Spleen (tissue), 11 donors: ENCODE data around the gene GALNT13. TPM values are rescaled to one million over a fixed set of nuclear protein-coding genes. Genes with fewer than 3 reads are reported as not detected.

Experiments
- DNase-seq: peaks from one replicate; pipeline ENCODE4 v3.0.0-alpha.2; 2020
- H3K27ac ChIP-seq, 8 donors: fragments of 200-600 bp; sonication (generic) in 7 of 8; 1 replicate in 4 of 8; 2 replicates in 4 of 8; pipeline versions ENCODE4 v1.5.0 to v1.8.0; 2016 to 2021; ENCODE audit warnings: inconsistent platforms in 4 of 8, mild to moderate bottlenecking in 4 of 8, moderate library complexity in 1 of 8
- H3K27me3 ChIP-seq, 7 donors: fragments of 200-600 bp; sonication (generic) in 6 of 7; replicated peaks in 1 of 7; 1 replicate in 4 of 7; 2 replicates in 3 of 7; pipeline versions ENCODE4 v1.5.0 to v1.8.0; 2016 to 2021; ENCODE audit warnings: inconsistent platforms in 3 of 7, mild to moderate bottlenecking in 1 of 7
- H3K36me3 ChIP-seq, 6 donors: fragments of 200-600 bp; sonication (generic) in 5 of 6; 1 replicate in 4 of 6; 2 replicates in 2 of 6; pipeline versions ENCODE4 v1.5.0 to v1.8.0; 2016 to 2021; ENCODE audit warnings: inconsistent platforms in 2 of 6
- H3K4me1 ChIP-seq, 6 donors: fragments of 200-600 bp; sonication (generic) in 5 of 6; 1 replicate in 3 of 6; 2 replicates in 3 of 6; pipeline versions ENCODE4 v1.5.0 to v1.8.0; 2016 to 2021; ENCODE audit warnings: inconsistent platforms in 3 of 6
- H3K4me3 ChIP-seq, 8 donors: fragments of 200-600 bp; sonication (generic) in 7 of 8; 1 replicate in 4 of 8; 2 replicates in 4 of 8; pipeline versions ENCODE4 v1.5.0 to v1.8.0; 2016 to 2021; ENCODE audit warnings: inconsistent platforms in 4 of 8, mild to moderate bottlenecking in 4 of 8, moderate library complexity in 2 of 8
- H3K9me3 ChIP-seq, 8 donors: fragments of 200-600 bp; sonication (generic) in 7 of 8; 1 replicate in 4 of 8; 2 replicates in 4 of 8; pipeline versions ENCODE4 v1.5.0 to v1.8.0; 2016 to 2021; ENCODE audit warnings: inconsistent platforms in 4 of 8
- CTCF ChIP-seq, 11 experiments: fragments of 200-600 bp in 7 of 11; fragments of 450-650 bp in 4 of 11; sonication (generic) in 4 of 11; IDR thresholded peaks in 8 of 11; conservative IDR thresholded peaks in 3 of 11; 1 replicate in 7 of 11; 2 replicates in 4 of 11; pipeline versions ENCODE4 v1.4.0 to v1.8.0; 2016 to 2021; ENCODE audit warnings: antibody characterized with exemption in 11 of 11, inconsistent platforms in 4 of 11, mild to moderate bottlenecking in 1 of 11
- POLR2A ChIP-seq, 3 donors: fragments of 450-650 bp; IDR thresholded peaks; one replicate each; pipeline ENCODE4 v1.5.1; 2017; ENCODE audit warnings: antibody characterized with exemption in 3 of 3, mild to moderate bottlenecking in 1 of 3
- POLR2AphosphoS5 ChIP-seq, 3 donors: sonication (generic); formaldehyde crosslinking; IDR thresholded peaks; one replicate each; pipeline ENCODE4 v1.5.1; 2017; ENCODE audit warnings: antibody characterized with exemption in 3 of 3
- WGBS, 5 donors: extraction: QIAGEN DNeasy Blood & Tissue Kit in 3 of 5; methylation state at CpG; one replicate each; pipeline versions ENCODE4 v1.1.5 to v1.1.7; 2013 to 2018; 5-methylcytosine and 5-hydroxymethylcytosine counted together
- intact Hi-C: fragments of 100-400 bp; cut with DNase I; formaldehyde crosslinking; loops from one replicate; pipeline ENCODE4 v1.15.0; 2023; ENCODE audit warnings: low total_unique reads
- polyA plus RNA-seq, 3 donors: library from polyadenylated mRNA; stranded (reverse); fragments of 200-250 nt; gene quantifications; one replicate each; pipeline ENCODE4 v1.2.1, GENCODE V29; 2013
- total RNA-seq, 7 donors: library from RNA; depleted of rRNA in 3 of 7; stranded (reverse); fragments of >200 nt in 3 of 7; fragmentation: NEBNext Ultra II Directional in 4 of 7; extraction: Animal tissue kit (Norgen Biotek cat#: 25700) in 4 of 7; gene quantifications; one replicate each; pipeline versions ENCODE4 v1.1.0 to v1.2.1, GENCODE V29; 2016 to 2021
- donor health status: healthy with polysubstance abuse.
- donor health status: DM: no; HTN: no; CAD: no; lungs with moderate emphysema.
- donor health status: DM: no; HTN: no; CAD: no.
- donor health status: Bipolar disorder and iron deficiency.
- donor health status: healthy.
- donor health status: DM: no; HTN: no; CAD: no.
- donor health status: DM: yes; HTN: yes; CAD: no.

Gene GALNT13
- total and polyA plus RNA-seq, 10 donors: 0.02 to 0.61 (median 0.11) TPM; not detected in 6

DNA sequence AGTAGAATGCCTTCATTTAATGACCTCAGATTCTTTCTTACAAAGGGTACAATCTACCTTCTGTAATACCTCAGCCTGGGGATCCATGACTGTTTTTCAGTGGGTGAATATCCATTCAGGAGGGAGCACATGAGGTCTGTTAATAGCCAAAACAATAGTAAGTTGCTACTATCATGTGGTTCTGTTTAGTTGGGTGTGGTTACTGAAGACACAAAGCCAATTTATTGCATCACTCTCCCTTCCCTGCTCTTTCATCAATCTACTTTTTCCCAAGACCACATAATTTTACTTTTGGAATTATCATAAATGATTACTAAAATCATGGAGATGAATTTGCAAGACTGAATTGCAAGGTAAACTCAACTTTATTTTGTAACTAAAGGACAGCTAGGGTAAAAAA lies 254.2 kb downstream of the GALNT13 start:
- no peaks in the 10 kb centered on the region for H3K4me1 ChIP-seq
- peaks cover 0 to 5% (median 3%) of the 10 kb centered on the region in 8 donors for H3K9me3 ChIP-seq
- no peak overlapping the region for H3K27ac ChIP-seq
- H3K36me3 ChIP-seq: no peaks in the 10 kb centered on the region
- no peak overlapping the region for H3K4me3 ChIP-seq
- no peaks in the 10 kb centered on the region for H3K27me3 ChIP-seq
- intact Hi-C loops: no loop called here
- no peak for DNase-seq
- TF ChIP-seq POLR2AphosphoS5 (IDR thresholded peaks at IDR 0.05): no peak
- no peak for TF ChIP-seq CTCF (IDR thresholded peaks at IDR 0.05 in 8 of 11, conservative IDR thresholded peaks at IDR 0.05 in 3 of 11)
- no peak for TF ChIP-seq POLR2A (IDR thresholded peaks at IDR 0.05)

DNA sequence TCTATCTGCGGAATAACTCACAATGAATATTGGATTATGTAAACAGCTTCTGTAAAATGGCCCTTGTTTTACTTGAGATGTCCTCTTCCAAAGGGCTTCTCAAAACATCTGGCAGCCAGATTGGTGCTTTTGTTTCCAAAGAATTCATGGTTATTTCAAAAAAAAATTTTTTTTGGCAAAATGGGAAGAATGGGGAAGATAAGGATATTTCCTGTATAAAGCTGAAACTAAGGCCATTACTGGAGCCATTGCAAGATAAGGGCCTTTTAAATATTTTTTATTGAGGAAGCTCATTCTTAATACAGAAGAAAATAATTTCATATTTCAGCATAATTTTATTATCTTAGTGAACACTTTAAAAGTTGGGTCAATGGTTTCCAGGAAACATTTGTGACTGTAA lies 259.1 kb downstream of the GALNT13 start:
- Histone ChIP-seq H3K27ac (no peak overlapping the region), H3K4me1 (no peaks in the 10 kb centered on the region), H3K4me3 (no peak overlapping the region), H3K27me3 (no peaks in the 10 kb centered on the region), H3K9me3 (peaks cover 0 to 5% (median 0%) of the 10 kb centered on the region in 8 donors), H3K36me3 (no peaks in the 10 kb centered on the region)
- WGBS, 5 donors: 76 to 91% (median 87%) methylated on average over 1 of the region's 1 CpG
- no peak for DNase-seq
- intact Hi-C loops: no loop called here
- TF ChIP-seq POLR2A (IDR thresholded peaks at IDR 0.05): no peak
- no peak for TF ChIP-seq POLR2AphosphoS5 (IDR thresholded peaks at IDR 0.05)
- TF ChIP-seq CTCF (IDR thresholded peaks at IDR 0.05 in 8 of 11, conservative IDR thresholded peaks at IDR 0.05 in 3 of 11): no peak

DNA sequence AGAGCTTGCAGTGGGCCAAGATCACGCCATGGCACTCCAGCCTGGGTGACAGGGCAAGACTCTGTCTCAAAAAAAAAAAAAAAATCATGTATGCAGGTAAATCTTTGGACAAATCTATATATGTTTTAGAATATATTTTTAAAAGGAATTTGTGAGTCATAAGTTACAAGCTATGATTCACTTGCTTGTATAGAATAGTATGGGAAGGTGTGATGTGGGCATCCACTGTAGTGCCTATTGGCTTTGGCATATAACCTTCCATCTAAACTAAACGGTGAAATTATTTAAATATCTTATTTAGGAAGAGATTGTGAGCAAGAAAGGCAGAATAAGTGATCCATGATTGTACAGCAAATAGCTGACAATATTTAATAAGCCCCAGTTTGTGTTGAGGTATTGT lies 261.1 kb downstream of the GALNT13 start:
- TF ChIP-seq POLR2A (IDR thresholded peaks at IDR 0.05): no peak
- no peak for TF ChIP-seq POLR2AphosphoS5 (IDR thresholded peaks at IDR 0.05)
- no peak for TF ChIP-seq CTCF (IDR thresholded peaks at IDR 0.05 in 8 of 11, conservative IDR thresholded peaks at IDR 0.05 in 3 of 11)
- Histone ChIP-seq H3K27ac (no peak overlapping the region), H3K4me1 (no peaks in the 10 kb centered on the region), H3K27me3 (no peaks in the 10 kb centered on the region), H3K36me3 (no peaks in the 10 kb centered on the region), H3K4me3 (no peak overlapping the region), H3K9me3 (no peaks in the 10 kb centered on the region)
- WGBS, 5 donors: 54 to 82% (median 73%) methylated on average over 2 of the region's 2 CpGs
- intact Hi-C loops: no loop called here
- DNase-seq: no peak

GRCh38 chr2:154133823-154134222 lies 262.1 kb downstream of the GALNT13 start:
- no peaks in the 10 kb centered on the region for H3K27me3 ChIP-seq
- WGBS, 5 donors: 68 to 82% (median 80%) methylated on average over 3 of the region's 3 CpGs
- intact Hi-C loops: no loop called here
- no peaks in the 10 kb centered on the region for H3K4me1 ChIP-seq
- no peak overlapping the region for H3K4me3 ChIP-seq
- TF ChIP-seq POLR2AphosphoS5 (IDR thresholded peaks at IDR 0.05) (no peak), CTCF (IDR thresholded peaks at IDR 0.05 in 8 of 11, conservative IDR thresholded peaks at IDR 0.05 in 3 of 11) (no peak), POLR2A (IDR thresholded peaks at IDR 0.05) (no peak)
- H3K9me3 ChIP-seq: no peaks in the 10 kb centered on the region
- no peak overlapping the region for H3K27ac ChIP-seq
- H3K36me3 ChIP-seq: no peaks in the 10 kb centered on the region
- no peak for DNase-seq
